Measurements from ENCODE around the gene DHRS7B. TPM values are rescaled to one million over a fixed set of nuclear protein-coding genes. Genes with fewer than 3 reads are reported as not detected.
"Not testable (repeated sequence)": the region's sequence is repeated elsewhere in the genome, so short reads cannot be mapped to it uniquely, and the experiment has no call there.

The DHRS7B gene
- total RNA-seq, 2 donors from 2014 or later, result 30.5 to 44.5 TPM

DNA sequence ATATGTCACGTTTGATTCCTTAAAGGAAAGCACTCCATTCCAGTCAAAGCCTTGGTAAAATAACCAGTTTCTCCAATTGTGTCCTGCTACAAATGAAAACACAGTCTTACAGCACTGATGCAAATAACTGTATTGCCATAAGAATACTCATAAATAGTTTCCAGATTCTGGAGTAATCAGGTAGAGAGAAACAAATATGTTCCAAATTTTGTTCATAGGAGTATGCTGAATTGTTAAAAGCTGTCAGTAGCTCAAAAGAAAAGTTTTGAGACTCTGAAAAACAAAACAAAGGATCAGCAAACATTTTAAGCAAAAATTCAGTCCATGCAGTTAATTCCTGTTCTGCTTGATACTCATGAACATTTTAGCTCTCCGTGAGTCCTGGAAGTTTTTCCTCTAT, 7.8 kb downstream of the DHRS7B start:
- no peaks in the 10 kb centered on the region for H3K27me3 ChIP-seq (replicated peaks; ENCODE audit: insufficient read depth)
- no peaks in the 10 kb centered on the region for H3K9me3 ChIP-seq
- ATAC-seq (ENCODE audit: insufficient number of reproducible peaks, low FRiP score, low read depth) (no peak), DNase-seq (ENCODE audit: low spot score) (no peak)
- H3K4me1 ChIP-seq (ENCODE audit: control insufficient read depth in 1 of 2, low read depth in 2 of 2), result peaks cover 0 to 3% of the 10 kb centered on the region in 2 donors
- TF ChIP-seq, protein P1, sequence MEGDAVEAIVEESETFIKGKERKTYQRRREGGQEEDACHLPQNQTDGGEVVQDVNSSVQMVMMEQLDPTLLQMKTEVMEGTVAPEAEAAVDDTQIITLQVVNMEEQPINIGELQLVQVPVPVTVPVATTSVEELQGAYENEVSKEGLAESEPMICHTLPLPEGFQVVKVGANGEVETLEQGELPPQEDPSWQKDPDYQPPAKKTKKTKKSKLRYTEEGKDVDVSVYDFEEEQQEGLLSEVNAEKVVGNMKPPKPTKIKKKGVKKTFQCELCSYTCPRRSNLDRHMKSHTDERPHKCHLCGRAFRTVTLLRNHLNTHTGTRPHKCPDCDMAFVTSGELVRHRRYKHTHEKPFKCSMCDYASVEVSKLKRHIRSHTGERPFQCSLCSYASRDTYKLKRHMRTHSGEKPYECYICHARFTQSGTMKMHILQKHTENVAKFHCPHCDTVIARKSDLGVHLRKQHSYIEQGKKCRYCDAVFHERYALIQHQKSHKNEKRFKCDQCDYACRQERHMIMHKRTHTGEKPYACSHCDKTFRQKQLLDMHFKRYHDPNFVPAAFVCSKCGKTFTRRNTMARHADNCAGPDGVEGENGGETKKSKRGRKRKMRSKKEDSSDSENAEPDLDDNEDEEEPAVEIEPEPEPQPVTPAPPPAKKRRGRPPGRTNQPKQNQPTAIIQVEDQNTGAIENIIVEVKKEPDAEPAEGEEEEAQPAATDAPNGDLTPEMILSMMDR (IDR thresholded peaks at IDR 0.05), result no peak
- no peak overlapping the region for H3K27ac ChIP-seq
- no peak overlapping the region for H3K4me3 ChIP-seq
- no peaks in the 10 kb centered on the region for H3K36me3 ChIP-seq

GRCh38 chr17:21140911-21141310, 14.1 kb downstream of the DHRS7B start:
- peaks cover 0 to 7% of the 10 kb centered on the region in 2 donors for H3K4me1 ChIP-seq (ENCODE audit: control insufficient read depth in 1 of 2, low read depth in 2 of 2)
- ATAC-seq (ENCODE audit: insufficient number of reproducible peaks, low FRiP score, low read depth), result no peak
- no peak for DNase-seq (ENCODE audit: low spot score)
- H3K9me3 ChIP-seq, result no peaks in the 10 kb centered on the region
- no peaks in the 10 kb centered on the region for H3K27me3 ChIP-seq (replicated peaks; ENCODE audit: insufficient read depth)
- TF ChIP-seq, protein P1 (IDR thresholded peaks at IDR 0.05), result no peak
- no peaks in the 10 kb centered on the region for H3K36me3 ChIP-seq
- H3K27ac ChIP-seq, result no peak overlapping the region
- no peak overlapping the region for H3K4me3 ChIP-seq

DNA sequence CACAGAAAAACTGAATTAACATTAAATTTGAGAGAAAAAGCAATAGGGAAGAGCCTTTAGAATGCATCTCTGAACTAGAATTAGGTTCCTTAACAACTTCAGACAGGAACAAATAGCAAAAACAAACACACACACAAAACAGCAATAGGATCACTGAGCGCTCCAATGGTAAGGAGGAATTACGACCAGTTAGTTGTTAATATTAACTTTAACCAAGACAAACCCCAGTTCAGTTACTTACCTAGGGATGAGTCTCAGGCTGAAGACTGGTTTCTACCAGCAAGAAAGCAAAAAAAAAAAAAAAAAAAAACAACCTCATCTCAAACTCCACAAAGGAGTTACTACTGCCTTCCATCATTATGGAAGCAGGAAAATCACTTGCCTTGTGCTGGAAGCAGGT, 14.6 kb downstream of the DHRS7B start:
- Histone ChIP-seq H3K9me3 (no peaks in the 10 kb centered on the region), H3K4me3 (no peak overlapping the region), H3K27ac (no peak overlapping the region), H3K4me1 (ENCODE audit: control insufficient read depth in 1 of 2, low read depth in 2 of 2) (peaks cover 0 to 7% of the 10 kb centered on the region in 2 donors), H3K36me3 (no peaks in the 10 kb centered on the region), H3K27me3 (replicated peaks; ENCODE audit: insufficient read depth) (no peaks in the 10 kb centered on the region)
- TF ChIP-seq, protein P1 (IDR thresholded peaks at IDR 0.05), result no peak
- DNase-seq (ENCODE audit: low spot score), result no peak
- no peak for ATAC-seq (ENCODE audit: insufficient number of reproducible peaks, low FRiP score, low read depth)

GRCh38 chr17:21142065-21142464, 15.3 kb downstream of the DHRS7B start:
- not testable (repeated sequence) for DNase-seq (ENCODE audit: low spot score); H3K36me3 ChIP-seq; ATAC-seq (ENCODE audit: insufficient number of reproducible peaks, low FRiP score, low read depth); H3K9me3 ChIP-seq; H3K4me3 ChIP-seq; H3K27ac ChIP-seq; H3K27me3 ChIP-seq (replicated peaks; ENCODE audit: insufficient read depth); H3K4me1 ChIP-seq (ENCODE audit: control insufficient read depth in 1 of 2, low read depth in 2 of 2)

- Histone ChIP-seq H3K9me3 (no peaks in the 10 kb centered on the region), H3K27ac (no peak overlapping the region), H3K4me1 (ENCODE audit: control insufficient read depth in 1 of 2, low read depth in 2 of 2) (peaks cover 0 to 7% of the 10 kb centered on the region in 2 donors), H3K4me3 (no peak overlapping the region), H3K36me3 (no peaks in the 10 kb centered on the region), H3K27me3 (replicated peaks; ENCODE audit: insufficient read depth) (no peaks in the 10 kb centered on the region)
- ATAC-seq (ENCODE audit: insufficient number of reproducible peaks, low FRiP score, low read depth), result no peak
- TF ChIP-seq, protein P1 (IDR thresholded peaks at IDR 0.05), result no peak
- no peak for DNase-seq (ENCODE audit: low spot score)
Observed at GRCh38 chr17:21143695-21144094, 16.9 kb downstream of the DHRS7B start.

GRCh38 chr17:21144299-21144698, 17.5 kb downstream of the DHRS7B start:
- H3K36me3 ChIP-seq; H3K27ac ChIP-seq; H3K4me3 ChIP-seq; ATAC-seq (ENCODE audit: insufficient number of reproducible peaks, low FRiP score, low read depth); DNase-seq (ENCODE audit: low spot score); H3K27me3 ChIP-seq (replicated peaks; ENCODE audit: insufficient read depth); H3K4me1 ChIP-seq (ENCODE audit: control insufficient read depth in 1 of 2, low read depth in 2 of 2); H3K9me3 ChIP-seq: not testable (repeated sequence)

Measured in thoracic aorta (tissue), 2 donors.